HEK293 (cell line): ENCODE measurements around the gene CD96.

Experiments
- CTCF ChIA-PET: fragments of 350-600 bp; formaldehyde crosslinking; extraction: SDS; loops from one replicate; lab custom pipeline; 2021; ENCODE audit warnings: antibody characterized with exemption; lab: Yijun Ruan, JAX
- POLR2A ChIA-PET: fragments of 300-600 bp; formaldehyde crosslinking; extraction: SDS; loops from one replicate; lab custom pipeline; 2020; ENCODE audit warnings: antibody characterized with exemption, inconsistent platforms; lab: Yijun Ruan, JAX
- H3K27ac ChIP-seq: fragments of 200-500 bp; sonication (Bioruptor generic); 2 replicates; pipeline ENCODE4 v1.5.1; 2014; ENCODE audit warnings: low read depth, low read length, control low read depth, inconsistent platforms; ENCODE audit errors: extremely low read depth
- H3K36me3 ChIP-seq, 2 experiments: fragments of 200-500 bp in 1 of 2; sonication (Bioruptor generic) in 1 of 2; 1 replicate in 1 of 2; 2 replicates in 1 of 2; pipeline ENCODE4 v1.5.1; 2014 to 2017; ENCODE audit warnings: inconsistent platforms in 2 of 2, low read length in 2 of 2; ENCODE audit not compliant: control insufficient read depth in 2 of 2, insufficient read depth in 1 of 2
- H3K4me1 ChIP-seq: fragments of 200-500 bp; sonication (Bioruptor generic); 2 replicates; pipeline ENCODE4 v1.5.1; 2014; ENCODE audit warnings: mild to moderate bottlenecking, low read length, inconsistent platforms; ENCODE audit not compliant: control insufficient read depth, insufficient read depth
- H3K4me3 ChIP-seq: 2 replicates; pipeline ENCODE4 v1.5.1; 2011; ENCODE audit warnings: low read depth, mild to moderate bottlenecking, control low read depth, low read length, moderate library complexity
- H3K9me3 ChIP-seq: fragments of 200-500 bp; sonication (Bioruptor generic); 2 replicates; pipeline ENCODE4 v1.5.1; 2014; ENCODE audit warnings: low read depth, low read length, inconsistent platforms; ENCODE audit not compliant: control insufficient read depth, insufficient read depth
- GLIS2 ChIP-seq: fragments of 450-650 bp; formaldehyde crosslinking; IDR thresholded peaks from 2 replicates; pipeline ENCODE4 v1.5.1; 2016; ENCODE audit warnings: missing biosample characterization, missing genetic modification characterization
- PRDM1 ChIP-seq: fragments of 450-650 bp; formaldehyde crosslinking; IDR thresholded peaks from 2 replicates; pipeline ENCODE4; 2016; ENCODE audit warnings: missing biosample characterization, missing genetic modification characterization
- RBAK ChIP-seq: fragments of 450-650 bp; formaldehyde crosslinking; IDR thresholded peaks from 2 replicates; pipeline ENCODE4 v1.5.1; 2016; ENCODE audit warnings: missing biosample characterization, missing genetic modification characterization
- ZBTB8A ChIP-seq: fragments of 450-650 bp; formaldehyde crosslinking; IDR thresholded peaks from 2 replicates; pipeline ENCODE4 v1.5.1; 2016; ENCODE audit warnings: missing biosample characterization, missing genetic modification characterization
- ZNF140 ChIP-seq: fragments of 450-650 bp; formaldehyde crosslinking; IDR thresholded peaks from 2 replicates; pipeline ENCODE4 v1.5.1; 2016; ENCODE audit warnings: missing biosample characterization, missing genetic modification characterization
- ZNF146 ChIP-seq: fragments of 450-650 bp; formaldehyde crosslinking; IDR thresholded peaks from 2 replicates; pipeline ENCODE4 v1.5.1; 2016; ENCODE audit warnings: missing biosample characterization, missing genetic modification characterization
- ZNF148 ChIP-seq: fragments of 450-650 bp; formaldehyde crosslinking; IDR thresholded peaks from 2 replicates; pipeline ENCODE4 v1.5.0; 2017; ENCODE audit warnings: missing biosample characterization, missing genetic modification characterization, borderline replicate concordance
- ZNF19 ChIP-seq: fragments of 450-650 bp; formaldehyde crosslinking; IDR thresholded peaks from 2 replicates; pipeline ENCODE4; 2016; ENCODE audit warnings: missing biosample characterization, missing genetic modification characterization, low read depth
- ZNF248 ChIP-seq: fragments of 450-650 bp; formaldehyde crosslinking; IDR thresholded peaks from 2 replicates; pipeline ENCODE4 v1.5.1; 2017; ENCODE audit warnings: missing biosample characterization, missing genetic modification characterization
- ZNF433 ChIP-seq: fragments of 450-650 bp; formaldehyde crosslinking; IDR thresholded peaks from 2 replicates; pipeline ENCODE4 v1.5.1; 2016; ENCODE audit warnings: missing biosample characterization, missing genetic modification characterization, low read depth
- ZNF449 ChIP-seq: fragments of 450-650 bp; formaldehyde crosslinking; IDR thresholded peaks from 2 replicates; pipeline ENCODE4 v1.5.1; 2017; ENCODE audit warnings: missing biosample characterization, mild to moderate bottlenecking, missing genetic modification characterization, moderate library complexity
- ZXDB ChIP-seq: fragments of 450-650 bp; formaldehyde crosslinking; IDR thresholded peaks from 2 replicates; pipeline ENCODE4 v1.5.1; 2016; ENCODE audit warnings: missing biosample characterization, missing genetic modification characterization
- TF ChIP-seq, protein P1 (sequence below): fragments of 450-650 bp; formaldehyde crosslinking; IDR thresholded peaks from 2 replicates; pipeline ENCODE4 v1.5.1; 2016; ENCODE audit warnings: missing biosample characterization, missing genetic modification characterization
- TF ChIP-seq, protein P2 (sequence below): fragments of 450-650 bp; formaldehyde crosslinking; IDR thresholded peaks from 2 replicates; pipeline ENCODE4 v1.5.1; 2016; ENCODE audit warnings: missing biosample characterization, missing genetic modification characterization, borderline replicate concordance
- TF ChIP-seq, protein P3 (sequence below): fragments of 450-650 bp; formaldehyde crosslinking; IDR thresholded peaks from 2 replicates; pipeline ENCODE4 v1.5.1; 2016; ENCODE audit warnings: missing biosample characterization, missing genetic modification characterization

CD96 gene

GRCh38 chr3:111534701-111535100 is 7.3 kb upstream of the CD96 start:
- Histone ChIP-seq H3K36me3 (no peaks in the 10 kb centered on the region), H3K27ac (no peak overlapping the region), H3K9me3 (no peaks in the 10 kb centered on the region), H3K4me1 (no peaks in the 10 kb centered on the region), H3K4me3 (no peak overlapping the region)
- ChIA-PET POLR2A (no interaction called here), CTCF (no interaction called here)
- TF ChIP-seq, protein P1, sequence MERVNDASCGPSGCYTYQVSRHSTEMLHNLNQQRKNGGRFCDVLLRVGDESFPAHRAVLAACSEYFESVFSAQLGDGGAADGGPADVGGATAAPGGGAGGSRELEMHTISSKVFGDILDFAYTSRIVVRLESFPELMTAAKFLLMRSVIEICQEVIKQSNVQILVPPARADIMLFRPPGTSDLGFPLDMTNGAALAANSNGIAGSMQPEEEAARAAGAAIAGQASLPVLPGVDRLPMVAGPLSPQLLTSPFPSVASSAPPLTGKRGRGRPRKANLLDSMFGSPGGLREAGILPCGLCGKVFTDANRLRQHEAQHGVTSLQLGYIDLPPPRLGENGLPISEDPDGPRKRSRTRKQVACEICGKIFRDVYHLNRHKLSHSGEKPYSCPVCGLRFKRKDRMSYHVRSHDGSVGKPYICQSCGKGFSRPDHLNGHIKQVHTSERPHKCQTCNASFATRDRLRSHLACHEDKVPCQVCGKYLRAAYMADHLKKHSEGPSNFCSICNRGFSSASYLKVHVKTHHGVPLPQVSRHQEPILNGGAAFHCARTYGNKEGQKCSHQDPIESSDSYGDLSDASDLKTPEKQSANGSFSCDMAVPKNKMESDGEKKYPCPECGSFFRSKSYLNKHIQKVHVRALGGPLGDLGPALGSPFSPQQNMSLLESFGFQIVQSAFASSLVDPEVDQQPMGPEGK, result no peak
- TF ChIP-seq, protein P2, sequence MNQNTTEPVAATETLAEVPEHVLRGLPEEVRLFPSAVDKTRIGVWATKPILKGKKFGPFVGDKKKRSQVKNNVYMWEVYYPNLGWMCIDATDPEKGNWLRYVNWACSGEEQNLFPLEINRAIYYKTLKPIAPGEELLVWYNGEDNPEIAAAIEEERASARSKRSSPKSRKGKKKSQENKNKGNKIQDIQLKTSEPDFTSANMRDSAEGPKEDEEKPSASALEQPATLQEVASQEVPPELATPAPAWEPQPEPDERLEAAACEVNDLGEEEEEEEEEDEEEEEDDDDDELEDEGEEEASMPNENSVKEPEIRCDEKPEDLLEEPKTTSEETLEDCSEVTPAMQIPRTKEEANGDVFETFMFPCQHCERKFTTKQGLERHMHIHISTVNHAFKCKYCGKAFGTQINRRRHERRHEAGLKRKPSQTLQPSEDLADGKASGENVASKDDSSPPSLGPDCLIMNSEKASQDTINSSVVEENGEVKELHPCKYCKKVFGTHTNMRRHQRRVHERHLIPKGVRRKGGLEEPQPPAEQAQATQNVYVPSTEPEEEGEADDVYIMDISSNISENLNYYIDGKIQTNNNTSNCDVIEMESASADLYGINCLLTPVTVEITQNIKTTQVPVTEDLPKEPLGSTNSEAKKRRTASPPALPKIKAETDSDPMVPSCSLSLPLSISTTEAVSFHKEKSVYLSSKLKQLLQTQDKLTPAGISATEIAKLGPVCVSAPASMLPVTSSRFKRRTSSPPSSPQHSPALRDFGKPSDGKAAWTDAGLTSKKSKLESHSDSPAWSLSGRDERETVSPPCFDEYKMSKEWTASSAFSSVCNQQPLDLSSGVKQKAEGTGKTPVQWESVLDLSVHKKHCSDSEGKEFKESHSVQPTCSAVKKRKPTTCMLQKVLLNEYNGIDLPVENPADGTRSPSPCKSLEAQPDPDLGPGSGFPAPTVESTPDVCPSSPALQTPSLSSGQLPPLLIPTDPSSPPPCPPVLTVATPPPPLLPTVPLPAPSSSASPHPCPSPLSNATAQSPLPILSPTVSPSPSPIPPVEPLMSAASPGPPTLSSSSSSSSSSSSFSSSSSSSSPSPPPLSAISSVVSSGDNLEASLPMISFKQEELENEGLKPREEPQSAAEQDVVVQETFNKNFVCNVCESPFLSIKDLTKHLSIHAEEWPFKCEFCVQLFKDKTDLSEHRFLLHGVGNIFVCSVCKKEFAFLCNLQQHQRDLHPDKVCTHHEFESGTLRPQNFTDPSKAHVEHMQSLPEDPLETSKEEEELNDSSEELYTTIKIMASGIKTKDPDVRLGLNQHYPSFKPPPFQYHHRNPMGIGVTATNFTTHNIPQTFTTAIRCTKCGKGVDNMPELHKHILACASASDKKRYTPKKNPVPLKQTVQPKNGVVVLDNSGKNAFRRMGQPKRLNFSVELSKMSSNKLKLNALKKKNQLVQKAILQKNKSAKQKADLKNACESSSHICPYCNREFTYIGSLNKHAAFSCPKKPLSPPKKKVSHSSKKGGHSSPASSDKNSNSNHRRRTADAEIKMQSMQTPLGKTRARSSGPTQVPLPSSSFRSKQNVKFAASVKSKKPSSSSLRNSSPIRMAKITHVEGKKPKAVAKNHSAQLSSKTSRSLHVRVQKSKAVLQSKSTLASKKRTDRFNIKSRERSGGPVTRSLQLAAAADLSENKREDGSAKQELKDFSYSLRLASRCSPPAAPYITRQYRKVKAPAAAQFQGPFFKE (tag by site-specific recombination), result no peak
- TF ChIP-seq ZXDB (no peak), ZBTB8A (no peak), ZNF433 (no peak), ZNF148 (tag by site-specific recombination) (no peak), ZNF248 (tag by site-specific recombination) (no peak), ZNF19 (no peak), ZNF146 (tag by site-specific recombination) (no peak), RBAK (tag by site-specific recombination) (no peak), ZNF140 (tag by site-specific recombination) (no peak), PRDM1 (tag by site-specific recombination) (no peak), ZNF449 (tag by site-specific recombination) (no peak), GLIS2 (tag by site-specific recombination) (no peak)
- TF ChIP-seq, protein P3, sequence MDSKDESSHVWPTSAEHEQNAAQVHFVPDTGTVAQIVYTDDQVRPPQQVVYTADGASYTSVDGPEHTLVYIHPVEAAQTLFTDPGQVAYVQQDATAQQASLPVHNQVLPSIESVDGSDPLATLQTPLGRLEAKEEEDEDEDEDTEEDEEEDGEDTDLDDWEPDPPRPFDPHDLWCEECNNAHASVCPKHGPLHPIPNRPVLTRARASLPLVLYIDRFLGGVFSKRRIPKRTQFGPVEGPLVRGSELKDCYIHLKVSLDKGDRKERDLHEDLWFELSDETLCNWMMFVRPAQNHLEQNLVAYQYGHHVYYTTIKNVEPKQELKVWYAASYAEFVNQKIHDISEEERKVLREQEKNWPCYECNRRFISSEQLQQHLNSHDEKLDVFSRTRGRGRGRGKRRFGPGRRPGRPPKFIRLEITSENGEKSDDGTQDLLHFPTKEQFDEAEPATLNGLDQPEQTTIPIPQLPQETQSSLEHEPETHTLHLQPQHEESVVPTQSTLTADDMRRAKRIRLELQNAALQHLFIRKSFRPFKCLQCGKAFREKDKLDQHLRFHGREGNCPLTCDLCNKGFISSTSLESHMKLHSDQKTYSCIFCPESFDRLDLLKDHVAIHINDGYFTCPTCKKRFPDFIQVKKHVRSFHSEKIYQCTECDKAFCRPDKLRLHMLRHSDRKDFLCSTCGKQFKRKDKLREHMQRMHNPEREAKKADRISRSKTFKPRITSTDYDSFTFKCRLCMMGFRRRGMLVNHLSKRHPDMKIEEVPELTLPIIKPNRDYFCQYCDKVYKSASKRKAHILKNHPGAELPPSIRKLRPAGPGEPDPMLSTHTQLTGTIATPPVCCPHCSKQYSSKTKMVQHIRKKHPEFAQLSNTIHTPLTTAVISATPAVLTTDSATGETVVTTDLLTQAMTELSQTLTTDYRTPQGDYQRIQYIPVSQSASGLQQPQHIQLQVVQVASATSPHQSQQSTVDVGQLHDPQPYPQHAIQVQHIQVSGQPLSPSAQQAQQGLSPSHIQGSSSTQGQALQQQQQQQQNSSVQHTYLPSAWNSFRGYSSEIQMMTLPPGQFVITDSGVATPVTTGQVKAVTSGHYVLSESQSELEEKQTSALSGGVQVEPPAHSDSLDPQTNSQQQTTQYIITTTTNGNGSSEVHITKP (tag by site-specific recombination), result no peak
